NCI-H2196 treated with DMSO at 0.1 percent for 48 hours (cell line): ENCODE measurements around the gene TTLL11.

ENCODE experiments used
- DNase-seq: peaks from one replicate; lab custom pipeline; 2025; ENCODE audit not compliant: unreplicated experiment; lab: John Stamatoyannopoulos, UW

The TTLL11 gene

DNA sequence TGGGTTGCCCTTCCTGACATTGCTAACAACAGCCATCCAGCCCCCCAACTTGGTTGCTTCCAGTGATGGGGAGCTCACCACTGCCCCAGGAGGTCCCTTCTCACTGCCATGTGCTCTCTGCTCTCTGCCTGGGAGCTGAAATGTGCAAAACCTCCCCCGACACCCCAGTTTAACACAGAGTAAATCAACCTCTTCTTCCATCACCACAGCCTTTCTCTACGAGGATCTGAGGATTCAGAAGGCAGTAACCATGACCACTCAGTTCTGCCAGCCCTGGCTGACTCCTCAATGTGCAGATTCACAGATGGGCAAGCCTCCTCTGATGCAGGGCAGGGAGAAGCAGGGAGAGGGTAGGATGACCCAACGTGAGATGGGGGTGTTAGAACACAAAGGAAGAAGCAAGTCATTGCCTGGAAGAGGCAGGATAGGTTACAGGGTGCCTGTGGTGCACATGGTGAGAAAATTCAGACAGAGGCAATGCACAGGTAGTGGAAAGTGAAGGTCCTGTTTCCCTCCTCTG lies 256.7 kb downstream of the TTLL11 start:
- no peak for DNase-seq

- DNase-seq, result no peak
Observed at GRCh38 chr9:121835587-121836365, 257.3 kb downstream of the TTLL11 start.

DNA sequence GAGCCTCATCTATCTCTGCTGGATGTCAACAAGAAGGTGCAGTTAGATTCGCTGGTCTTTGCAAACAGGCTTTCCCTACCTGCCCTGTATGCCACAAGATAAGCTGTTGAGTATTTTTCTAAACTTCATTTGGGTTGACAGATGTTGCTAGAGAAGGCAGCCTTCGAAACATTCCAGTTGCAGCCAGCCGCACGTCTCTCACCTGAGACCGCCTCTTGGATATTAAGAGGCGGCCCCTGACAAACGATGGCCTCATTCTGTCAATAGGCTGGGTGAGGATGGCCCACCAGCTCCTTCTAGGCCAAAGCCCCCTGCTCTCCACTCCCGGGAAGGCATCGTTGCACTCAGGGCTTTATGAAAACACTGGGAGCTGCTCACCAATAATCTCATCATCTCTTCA lies 260.0 kb downstream of the TTLL11 start:
- no peak for DNase-seq

- no peak for DNase-seq
Observed at GRCh38 chr9:121831869-121832268, 261.2 kb downstream of the TTLL11 start.

DNA sequence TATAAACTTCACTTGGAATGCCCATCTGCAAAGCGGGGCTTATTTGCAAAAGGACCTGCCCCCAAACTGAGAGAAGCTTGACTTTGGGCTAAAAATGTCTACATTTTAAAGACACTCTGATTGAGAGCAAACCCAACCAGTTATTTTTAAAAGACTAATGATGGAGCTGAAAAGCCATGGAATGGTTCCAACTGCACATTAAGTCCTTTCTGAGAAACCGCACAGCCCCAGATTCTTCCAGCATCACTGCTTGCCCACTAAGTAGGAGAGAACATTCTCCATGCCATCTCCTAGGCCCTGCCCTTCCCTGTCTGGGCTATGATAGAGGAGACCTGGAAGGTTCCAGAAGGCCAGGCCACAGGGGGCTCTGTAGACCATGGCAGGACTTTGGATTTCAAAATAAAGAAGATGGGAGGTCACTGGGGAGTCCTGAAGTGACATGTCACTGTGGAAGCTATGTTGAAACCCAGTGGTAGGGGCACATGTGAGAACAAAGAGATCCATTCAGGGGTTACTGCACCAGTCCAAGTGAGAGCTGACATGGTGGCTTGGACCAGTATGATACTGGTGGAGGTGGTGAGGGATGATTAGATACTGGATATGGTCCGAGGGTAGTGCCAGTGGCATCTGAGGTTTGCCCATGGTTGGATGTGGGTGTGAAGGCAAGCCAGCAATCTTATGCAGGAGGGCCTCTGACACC lies 262.5 kb downstream of the TTLL11 start:
- DNase-seq, result no peak

GRCh38 chr9:121827251-121827967 lies 265.7 kb downstream of the TTLL11 start:
- no peak for DNase-seq

DNA sequence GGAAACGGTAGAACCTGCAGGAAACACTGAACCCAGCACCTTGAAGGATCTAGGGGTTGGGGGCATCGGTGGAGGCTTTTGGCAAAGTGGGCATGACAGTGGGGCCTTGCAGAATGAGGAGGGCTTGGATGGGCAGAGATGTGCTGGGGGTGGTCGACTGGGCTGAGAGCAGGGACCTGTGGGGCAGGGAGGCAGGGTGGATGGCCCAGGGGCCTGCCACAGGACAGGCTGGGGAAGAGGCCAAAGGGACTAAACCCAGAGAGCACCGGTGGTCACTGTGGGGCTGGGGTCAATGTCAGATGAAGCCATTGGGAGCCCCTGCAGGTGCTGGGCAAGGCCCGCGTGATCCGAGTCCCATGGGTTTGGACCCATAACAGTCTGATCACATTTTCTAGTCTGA lies 266.4 kb downstream of the TTLL11 start:
- DNase-seq, result no peak

- no peak for DNase-seq
Observed at GRCh38 chr9:121825031-121825691, 267.9 kb downstream of the TTLL11 start.

DNA sequence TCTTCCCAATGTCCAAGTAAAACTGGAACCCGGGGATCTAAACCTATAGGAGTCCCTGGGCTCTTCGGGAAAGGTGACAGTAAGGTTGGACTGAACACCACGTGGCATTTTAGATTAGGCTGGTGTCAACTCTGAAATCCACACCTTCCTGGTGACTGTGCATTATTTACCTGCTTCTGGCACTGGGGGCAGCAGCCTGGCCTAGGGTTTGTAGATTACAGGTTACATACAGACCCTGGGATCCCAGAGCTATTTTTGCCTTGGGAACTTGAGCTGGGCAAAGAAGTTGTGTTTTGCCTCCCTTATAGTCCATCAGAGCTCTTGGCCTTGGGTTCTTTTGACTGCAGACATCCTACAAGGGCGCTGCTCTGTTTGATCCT lies 268.5 kb downstream of the TTLL11 start:
- no peak for DNase-seq

GRCh38 chr9:121823451-121824169 lies 269.5 kb downstream of the TTLL11 start:
- no peak for DNase-seq

- no peak for DNase-seq
Observed at GRCh38 chr9:121822093-121823085, 270.7 kb downstream of the TTLL11 start.

DNA sequence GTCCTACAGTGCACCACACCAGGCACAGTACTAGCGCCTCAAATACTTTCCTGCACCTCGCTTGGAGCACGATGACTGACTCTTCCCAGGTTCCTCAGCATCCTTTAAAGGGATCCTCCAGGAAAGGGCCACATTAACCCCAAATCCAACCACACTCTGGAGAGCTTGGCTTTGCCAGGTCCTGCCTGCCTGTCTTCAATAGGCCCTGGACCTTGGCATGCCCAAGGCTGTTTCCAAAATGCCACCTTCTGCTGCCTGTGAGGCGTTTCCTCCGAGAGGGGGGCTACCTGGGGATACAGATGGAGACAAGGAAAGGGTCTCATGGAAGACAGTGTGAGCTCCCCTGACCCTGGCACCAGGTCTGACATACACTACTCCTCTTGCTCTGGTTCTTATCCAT lies 271.8 kb downstream of the TTLL11 start:
- DNase-seq, result no peak

GRCh38 chr9:121820286-121821005 lies 272.7 kb downstream of the TTLL11 start:
- DNase-seq, result no peak

DNA sequence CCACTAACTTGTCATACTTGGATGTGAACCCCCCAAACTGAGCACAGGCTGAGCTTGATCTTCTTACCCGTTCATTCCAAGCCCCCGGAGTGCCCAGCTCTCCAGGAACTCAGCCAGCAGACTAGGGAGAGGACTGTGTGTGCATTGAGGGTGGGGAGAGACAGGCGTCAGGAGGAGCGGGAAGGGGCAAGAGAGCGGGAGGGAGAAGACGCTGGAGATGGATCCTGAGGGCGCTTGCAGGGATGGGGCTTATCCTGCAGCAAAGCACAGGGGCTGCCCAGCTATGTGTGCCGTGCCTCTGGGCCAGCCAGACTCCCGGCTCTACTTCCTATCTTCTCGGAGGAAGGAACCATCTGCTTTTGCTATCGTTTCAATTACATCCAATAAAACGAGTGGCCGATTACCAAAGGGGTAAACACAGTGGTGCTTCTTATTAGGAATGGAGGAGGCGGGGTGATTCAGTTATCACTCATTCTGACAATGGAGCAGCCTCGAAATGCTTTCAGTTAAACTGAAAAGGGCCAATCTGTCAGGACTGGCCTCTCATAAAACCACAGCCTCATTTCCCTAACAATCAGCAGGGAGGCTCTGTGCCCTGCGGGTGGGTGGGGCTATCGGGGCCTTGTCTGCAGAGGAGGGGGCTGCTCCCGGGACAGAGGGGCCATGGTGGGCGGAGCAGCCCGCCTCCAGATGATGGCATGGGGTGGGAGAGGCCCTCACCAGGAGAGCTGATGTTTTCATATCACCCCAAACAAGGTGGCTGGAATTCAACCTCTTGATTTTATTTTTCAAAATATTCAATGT lies 273.5 kb downstream of the TTLL11 start:
- DNase-seq, result no peak

DNA sequence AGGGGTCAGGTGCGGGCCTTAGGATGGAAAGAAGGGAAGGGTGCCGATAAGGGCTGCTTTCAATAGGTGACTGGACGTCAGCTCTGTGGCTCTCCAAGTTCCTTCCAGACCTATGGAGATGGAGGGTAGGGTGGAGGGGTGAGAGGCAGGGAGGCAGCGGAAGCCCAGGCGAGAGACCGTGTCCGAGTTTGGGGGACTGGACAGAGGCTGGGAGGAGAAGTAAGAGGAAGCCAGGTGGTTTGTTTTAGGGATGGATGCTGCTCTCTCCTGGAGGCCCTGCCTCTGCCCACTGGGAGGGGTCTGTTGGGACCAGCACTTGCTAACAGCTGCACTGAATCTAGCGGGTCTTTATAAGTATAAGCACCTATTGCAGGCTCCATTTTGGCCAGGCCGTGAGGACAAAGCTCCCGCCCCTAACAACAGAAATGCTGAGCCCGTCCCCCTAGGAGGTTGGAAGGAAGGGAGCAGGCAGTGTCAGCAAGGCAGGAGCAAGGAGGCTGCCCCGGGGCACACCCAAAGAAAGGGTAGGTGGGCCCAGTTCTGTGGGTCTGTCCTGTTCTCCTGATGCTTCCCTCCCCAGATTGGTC lies 274.2 kb downstream of the TTLL11 start:
- no peak for DNase-seq

DNA sequence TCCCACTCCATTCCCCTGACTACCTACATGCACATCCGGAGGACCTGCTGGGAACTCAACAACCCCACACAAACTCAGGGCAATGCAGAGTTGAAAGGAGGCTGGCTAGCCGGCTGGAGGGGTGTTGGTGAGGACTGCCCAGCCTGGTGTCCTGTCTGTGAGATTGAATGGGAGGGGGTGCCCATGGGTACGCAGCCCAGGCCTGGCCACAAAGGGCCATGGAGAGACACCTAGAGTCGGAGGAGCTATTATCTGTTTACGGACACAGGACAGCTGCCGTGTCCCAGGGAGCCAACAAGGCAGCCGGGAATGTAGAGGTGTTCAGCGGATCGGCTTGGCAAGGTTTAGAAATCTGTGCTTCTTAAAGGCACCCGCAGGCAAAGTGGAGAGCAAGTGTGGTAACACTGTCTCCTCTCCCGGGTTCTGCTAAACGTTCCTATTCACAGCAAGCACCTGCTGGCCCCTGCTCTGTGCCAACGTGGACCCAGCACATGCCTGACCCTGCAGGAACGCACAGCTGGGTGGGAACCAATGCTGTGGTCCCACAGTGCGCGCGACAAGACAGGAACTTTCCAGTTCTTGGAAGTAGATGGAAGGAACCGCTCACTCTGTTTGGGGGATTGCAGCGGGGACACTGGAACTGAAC lies 275.0 kb downstream of the TTLL11 start:
- DNase-seq, result no peak

DNA sequence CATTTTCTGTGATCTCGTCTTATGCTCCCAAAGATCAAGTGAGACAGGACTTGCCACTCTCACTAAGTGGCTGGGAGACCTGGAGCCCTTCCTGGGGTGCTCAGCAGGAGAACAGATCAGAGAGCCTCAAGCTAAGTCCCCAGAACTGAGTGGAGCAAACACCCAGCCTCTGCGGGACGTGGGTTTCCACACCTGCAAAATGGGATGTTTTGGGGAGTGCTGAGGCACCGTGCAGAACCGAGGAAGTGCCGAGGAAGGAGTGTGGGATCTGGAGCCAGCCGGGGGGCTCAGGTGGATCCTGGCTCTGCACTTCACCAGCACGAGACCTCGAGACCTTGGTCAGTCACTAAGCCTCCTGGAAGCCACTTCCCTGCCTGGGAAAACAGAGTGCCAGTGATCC lies 275.6 kb downstream of the TTLL11 start:
- DNase-seq, result no peak
